HCT116 (cell line): ENCODE data around the gene WDR38. TPM values are rescaled to one million over a fixed set of nuclear protein-coding genes. Genes with fewer than 3 reads are reported as not detected.

Experiments
- ATAC-seq: fragments of 200-7000 bp; cut with Tn5 transposase; 2 replicates; pipeline ENCODE4 v1.9.1; 2020; ENCODE audit warnings: mild to moderate bottlenecking, moderate library complexity
- BruUV-seq: library from RNA; stranded (reverse); fragments of 400-500 nt; replicated peaks from 2 replicates; lab custom pipeline; 2021; lab: Mats Ljungman, UMichigan
- CTCF ChIA-PET: fragments of 300-600 bp; sonication (Branson Sonifier 250); formaldehyde crosslinking; loops from one replicate; lab custom pipeline; 2021; ENCODE audit warnings: antibody characterized with exemption; lab: Charles Lee
- POLR2A ChIA-PET: fragments of 300-600, 350-600 bp; sonication (Branson Sonifier 250); formaldehyde crosslinking; loops from one replicate; lab custom pipeline; 2021; ENCODE audit warnings: antibody characterized with exemption; lab: Charles Lee
- RAD21 ChIA-PET, 2 experiments: fragments of 300-600 bp; sonication (Branson Sonifier 250); formaldehyde crosslinking; loops; one replicate each; lab custom pipeline; 2023; ENCODE audit warnings: low total read pairs in 2 of 2; ENCODE audit not compliant: uncharacterized antibody in 2 of 2, unreplicated experiment in 2 of 2, low non-redundant PET in 1 of 2; lab: Charles Lee
- DNase-seq: peaks from one replicate; pipeline ENCODE4 v3.0.0-alpha.2; 2010; ENCODE audit warnings: low read depth, low spot score
- H2AFZ ChIP-seq: fragments of 200-600 bp; shearing (Covaris generic), sonication (generic); 2 replicates; pipeline ENCODE4 v1.6.1; 2017; ENCODE audit warnings: low read depth, mixed run types, mixed read lengths, antibody characterized with exemption, low read length; ENCODE audit not compliant: poor library complexity, severe bottlenecking
- H3K27ac ChIP-seq: 2 replicates; pipeline ENCODE4 v1.5.1; 2012; ENCODE audit warnings: low read depth, low read length
- H3K27me3 ChIP-seq: fragments of 200-600 bp; sonication (generic); 2 replicates; pipeline ENCODE4 v1.6.1; 2016; ENCODE audit warnings: mixed run types, low read length, mixed read lengths; ENCODE audit not compliant: insufficient read depth
- H3K36me3 ChIP-seq, 2 experiments: fragments of 200-500 bp in 1 of 2; fragments of 200-600 bp in 1 of 2; sonication (Bioruptor generic) in 1 of 2; sonication (generic) in 1 of 2; 2 replicates each; pipeline versions ENCODE4 v1.5.1 to v1.6.1; 2014 to 2016; ENCODE audit warnings: low read length in 2 of 2, inconsistent platforms in 1 of 2, mixed read lengths in 1 of 2, mixed run types in 1 of 2; ENCODE audit not compliant: insufficient read depth in 2 of 2, control insufficient read depth in 1 of 2
- H3K4me1 ChIP-seq, 2 experiments: fragments of 200-600 bp in 1 of 2; sonication (generic) in 1 of 2; 2 replicates each; pipeline versions ENCODE4 v1.5.1 to v1.6.1; 2012 to 2017; ENCODE audit warnings: low read length in 2 of 2, inconsistent platforms in 1 of 2, mild to moderate bottlenecking in 1 of 2, mixed read lengths in 1 of 2, mixed run types in 1 of 2, moderate library complexity in 1 of 2; ENCODE audit not compliant: insufficient read depth in 2 of 2, control insufficient read depth in 1 of 2
- H3K4me2 ChIP-seq: fragments of 200-600 bp; sonication (generic); 2 replicates; pipeline ENCODE4 v1.6.1; 2017; ENCODE audit warnings: mixed run types, low read length, mixed read lengths
- H3K4me3 ChIP-seq, 2 experiments: fragments of 200-600 bp in 1 of 2; sonication (generic) in 1 of 2; replicated peaks in 1 of 2; 2 replicates each; pipeline ENCODE4 v1.5.1; 2011 to 2016; ENCODE audit warnings: low read length in 2 of 2, control low read depth in 1 of 2, low read depth in 1 of 2, mild to moderate bottlenecking in 1 of 2, mixed read lengths in 1 of 2, mixed run types in 1 of 2
- H3K79me2 ChIP-seq: fragments of 200-600 bp; sonication (generic); 2 replicates; pipeline ENCODE4 v1.6.1; 2017; ENCODE audit warnings: mild to moderate bottlenecking, mixed run types, low read length, moderate library complexity, mixed read lengths; ENCODE audit not compliant: insufficient read depth
- H3K9ac ChIP-seq: fragments of 200-600 bp; sonication (generic); 2 replicates; pipeline ENCODE4 v1.6.1; 2016; ENCODE audit warnings: low read length, mixed read lengths
- H3K9me2 ChIP-seq: fragments of 200-600 bp; sonication (generic), shearing (Covaris generic); 2 replicates; pipeline ENCODE4 v1.6.1; 2017; ENCODE audit warnings: mixed run types, mild to moderate bottlenecking, moderate library complexity; ENCODE audit not compliant: insufficient read depth
- H3K9me3 ChIP-seq, 2 experiments: fragments of 200-500 bp in 1 of 2; fragments of 200-600 bp in 1 of 2; sonication (Bioruptor generic) in 1 of 2; sonication (generic) in 1 of 2; 2 replicates each; pipeline ENCODE4 v1.6.1; 2014 to 2017; ENCODE audit warnings: low read length in 2 of 2, mixed read lengths in 2 of 2, inconsistent platforms in 1 of 2, low read depth in 1 of 2, mild to moderate bottlenecking in 1 of 2, mixed run types in 1 of 2, moderate library complexity in 1 of 2; ENCODE audit not compliant: control insufficient read depth in 1 of 2, insufficient read depth in 1 of 2
- H4K20me1 ChIP-seq: fragments of 200-600 bp; sonication (generic), shearing (Covaris generic); 2 replicates; pipeline ENCODE4 v1.6.1; 2017; ENCODE audit warnings: mixed run types, mild to moderate bottlenecking, moderate library complexity; ENCODE audit not compliant: insufficient read depth
- CTCF ChIP-seq, 3 experiments: fragments of 200-600 bp in 1 of 3; sonication (generic) in 1 of 3; IDR thresholded peaks in 2 of 3; conservative IDR thresholded peaks in 1 of 3; 2 replicates each; pipeline ENCODE4 v1.5.1; 2012 to 2017; ENCODE audit warnings: low read depth in 2 of 3, low read length in 2 of 3, antibody characterized with exemption in 1 of 3, borderline replicate concordance in 1 of 3, control low read depth in 1 of 3, mild to moderate bottlenecking in 1 of 3, mixed read lengths in 1 of 3, mixed run types in 1 of 3, moderate library complexity in 1 of 3; ENCODE audit not compliant: insufficient read depth in 1 of 3
- ELF1 ChIP-seq: IDR thresholded peaks from 2 replicates; pipeline ENCODE4 v1.6.1; 2012; ENCODE audit warnings: low read depth, borderline replicate concordance
- POLR2AphosphoS5 ChIP-seq: IDR thresholded peaks from 2 replicates; pipeline ENCODE4 v1.6.1; 2011; ENCODE audit warnings: mild to moderate bottlenecking, low read depth, low read length, moderate library complexity
- SRF ChIP-seq: IDR thresholded peaks from 2 replicates; pipeline ENCODE4 v1.6.1; 2012; ENCODE audit warnings: low read depth
- intact Hi-C: fragments of 100-400 bp; cut with micrococcal nuclease; formaldehyde crosslinking; loops from 2 replicates; pipeline ENCODE4 v1.10.0; 2022
- total RNA-seq: library from RNA; stranded (reverse); gene quantifications from one replicate; pipeline ENCODE4 v1.2.1, GENCODE V29; 2021; ENCODE audit not compliant: unreplicated experiment

Gene WDR38
- total RNA-seq, 1 experiment from 2014 or later, result not detected

GRCh38 chr9:124855566-124855943, 2.3 kb downstream of the WDR38 start:
- POLR2A ChIA-PET, result interaction anchor here (1.0 to 4.4 kb wide), 5 partner anchors 18 to 84 kb away, joined by 3 to 21 read pairs (median 8); partner anchors contain the start of genes NR6A1 and OLFML2A
- BruUV-seq, result no TSS peak
- no peak for ATAC-seq

More at GRCh38 chr9:124855566-124855943, 2.3 kb downstream of the WDR38 start:
- TF ChIP-seq CTCF (IDR thresholded peaks at IDR 0.05 in 2 of 3, conservative IDR thresholded peaks at IDR 0.05 in 1 of 3; ENCODE audit: borderline replicate concordance in 1 of 3, insufficient read depth in 1 of 3, low read depth in 2 of 3, low read length in 2 of 3) (no peak), ELF1 (no peak), POLR2AphosphoS5 (no peak), SRF (no peak)
- ChIA-PET RAD21 (interaction anchor here in 1 of 2 experiments (0.7 to 2.3 kb wide), 2 partner anchors 79 to 84 kb away, joined by 3 to 6 read pairs; partner anchors contain the start of gene NR6A1), CTCF (interaction anchor here (0.5 to 11.7 kb wide), 12 partner anchors 11 to 521 kb away, joined by 3 to 601 read pairs (median 4); partner anchors contain the start of genes NR6A1 and OLFML2A)
- Histone ChIP-seq H3K4me2 (no peak overlapping the region), H3K27ac (peak overlapping the region; percentile 18; the same call in 1 of the 2 replicates), H3K9ac (no peak overlapping the region), H3K79me2 (peaks cover 27% of the 10 kb centered on the region), H2AFZ (no peak overlapping the region), H3K4me3 (no peak overlapping the region), H3K9me3 (no peaks in the 10 kb centered on the region), H3K27me3 (no peaks in the 10 kb centered on the region), H4K20me1 (peaks cover 46% of the 10 kb centered on the region), H3K4me1 (peaks cover 12 to 56% of the 10 kb centered on the region in 2 experiments; a peak in 3 of 4 replicates), H3K9me2 (no peaks in the 10 kb centered on the region), H3K36me3 (peaks cover 30 to 36% of the 10 kb centered on the region in 2 experiments)
- no peak for DNase-seq
- intact Hi-C loops, result loop anchor here (5.0 to 10.0 kb wide), 2 partner anchors 287 to 441 kb away; partner anchors contain the start of genes PSMB7 and SCAI
